Measurements from ENCODE around the gene COX4I2. TPM values are rescaled to one million over a fixed set of nuclear protein-coding genes. Genes with fewer than 3 reads are reported as not detected.

Gene COX4I2
- total and polyA plus RNA-seq, 8 donors = 0.28 to 7.8 (median 0.79) TPM; not detected in 1

- 68 to 69% methylated on average over 4 of the region's 4 CpGs for WGBS, 2 donors
- TF ChIP-seq, protein P1, sequence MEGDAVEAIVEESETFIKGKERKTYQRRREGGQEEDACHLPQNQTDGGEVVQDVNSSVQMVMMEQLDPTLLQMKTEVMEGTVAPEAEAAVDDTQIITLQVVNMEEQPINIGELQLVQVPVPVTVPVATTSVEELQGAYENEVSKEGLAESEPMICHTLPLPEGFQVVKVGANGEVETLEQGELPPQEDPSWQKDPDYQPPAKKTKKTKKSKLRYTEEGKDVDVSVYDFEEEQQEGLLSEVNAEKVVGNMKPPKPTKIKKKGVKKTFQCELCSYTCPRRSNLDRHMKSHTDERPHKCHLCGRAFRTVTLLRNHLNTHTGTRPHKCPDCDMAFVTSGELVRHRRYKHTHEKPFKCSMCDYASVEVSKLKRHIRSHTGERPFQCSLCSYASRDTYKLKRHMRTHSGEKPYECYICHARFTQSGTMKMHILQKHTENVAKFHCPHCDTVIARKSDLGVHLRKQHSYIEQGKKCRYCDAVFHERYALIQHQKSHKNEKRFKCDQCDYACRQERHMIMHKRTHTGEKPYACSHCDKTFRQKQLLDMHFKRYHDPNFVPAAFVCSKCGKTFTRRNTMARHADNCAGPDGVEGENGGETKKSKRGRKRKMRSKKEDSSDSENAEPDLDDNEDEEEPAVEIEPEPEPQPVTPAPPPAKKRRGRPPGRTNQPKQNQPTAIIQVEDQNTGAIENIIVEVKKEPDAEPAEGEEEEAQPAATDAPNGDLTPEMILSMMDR (IDR thresholded peaks at IDR 0.05) = no peak
- DNase-seq (no peak), ATAC-seq (peak in 2 of 4 donors; percentile 9 to 14), FAIRE-seq (no peak)
- Histone ChIP-seq H3K4me1 (peaks cover 9 to 31% (median 11%) of the 10 kb centered on the region in 3 donors), H3K27me3 (no peaks in the 10 kb centered on the region), H3K36me3 (no peaks in the 10 kb centered on the region), H3K4me3 (no peak overlapping the region), H3K27ac (peak overlapping the region in 2 of 4 donors; percentile 31 to 61), H3K9me3 (no peaks in the 10 kb centered on the region)
- intact Hi-C loops (cut with DNase I) = no loop called here
Measured at GRCh38 chr20:31693987-31694661, 56.4 kb downstream of the COX4I2 start.

Small RNA genes lying within 50 kb of the gene (microRNA-seq; reads per million reads assigned to microRNA genes)
- 0 reads per million in 2 donors for gene MIR3193

Other genes starting within 250 kb of the COX4I2 start
- gene DEFB119, start 247.3 kb upstream of the COX4I2 start, total RNA-seq = not detected
- gene DEFB119, start 247.3 kb upstream of the COX4I2 start, polyA plus RNA-seq = not detected
- gene DEFB121, start 231.7 kb upstream of the COX4I2 start, total RNA-seq = not detected
- gene DEFB121, start 231.7 kb upstream of the COX4I2 start, polyA plus RNA-seq = not detected
- gene DEFB123, start 197.3 kb upstream of the COX4I2 start, total RNA-seq = not detected
- gene DEFB123, start 197.3 kb upstream of the COX4I2 start, polyA plus RNA-seq = not detected
- gene DEFB124, start 162.8 kb upstream of the COX4I2 start, total RNA-seq = under 1 TPM in 1 of 6 donors, not detected in 5; 0.32 TPM
- gene DEFB124, start 162.8 kb upstream of the COX4I2 start, polyA plus RNA-seq = not detected
- gene REM1, start 162.6 kb upstream of the COX4I2 start, total RNA-seq = under 1 TPM in 5 of 6 donors, not detected in 1; 0.14 to 0.56 (median 0.26) TPM
- 1 to 10 TPM in 1 of 2 donors, under 1 TPM in 1; 0.87 to 1.7 TPM for gene REM1, start 162.6 kb upstream of the COX4I2 start, polyA plus RNA-seq
- 100 to 1,000 TPM; 139 to 237 (median 184) TPM for gene HM13, start 123.5 kb upstream of the COX4I2 start, total RNA-seq
- gene HM13, start 123.5 kb upstream of the COX4I2 start, polyA plus RNA-seq = 100 to 1,000 TPM; 178 to 286 TPM
- 10 to 100 TPM in 5 of 6 donors, 1 to 10 TPM in 1; 9.5 to 39.3 (median 17.4) TPM for gene ID1, start 32.6 kb upstream of the COX4I2 start, total RNA-seq
- 10 to 100 TPM; 50.9 to 64.7 TPM for gene ID1, start 32.6 kb upstream of the COX4I2 start, polyA plus RNA-seq
- 10 to 100 TPM; 27.3 to 59.8 (median 40.0) TPM for gene BCL2L1, start 85.0 kb downstream of the COX4I2 start, total RNA-seq
- gene BCL2L1, start 85.0 kb downstream of the COX4I2 start, polyA plus RNA-seq = 10 to 100 TPM; 40.8 to 55.5 TPM
- 1 to 10 TPM in 1 of 6 donors, under 1 TPM in 4, not detected in 1; 0.20 to 1.5 (median 0.79) TPM for gene TPX2, start 101.4 kb downstream of the COX4I2 start, total RNA-seq
- gene TPX2, start 101.4 kb downstream of the COX4I2 start, polyA plus RNA-seq = under 1 TPM; 0.04 to 0.12 TPM
- gene MYLK2, start 181.4 kb downstream of the COX4I2 start, total RNA-seq = 10 to 100 TPM in 1 of 6 donors, 1 to 10 TPM in 5; 1.8 to 10.8 (median 3.8) TPM
- 1 to 10 TPM; 3.8 to 4.8 TPM for gene MYLK2, start 181.4 kb downstream of the COX4I2 start, polyA plus RNA-seq
- 1 to 10 TPM in 1 of 6 donors, under 1 TPM in 3, not detected in 2; 0.16 to 1.1 (median 0.53) TPM for gene FOXS1, start 207.7 kb downstream of the COX4I2 start, total RNA-seq
- gene FOXS1, start 207.7 kb downstream of the COX4I2 start, polyA plus RNA-seq = 1 to 10 TPM in 1 of 2 donors, under 1 TPM in 1; 0.91 to 1.7 TPM
- 1 to 10 TPM in 3 of 6 donors, under 1 TPM in 3; 0.35 to 1.6 (median 1.1) TPM for gene DUSP15, start 232.6 kb downstream of the COX4I2 start, total RNA-seq
- gene DUSP15, start 232.6 kb downstream of the COX4I2 start, polyA plus RNA-seq = 1 to 10 TPM; 2.5 to 4.3 TPM
- gene TTLL9, start 232.7 kb downstream of the COX4I2 start, total RNA-seq = under 1 TPM in 5 of 6 donors, not detected in 1; 0.14 to 0.41 (median 0.29) TPM
- gene TTLL9, start 232.7 kb downstream of the COX4I2 start, polyA plus RNA-seq = 1 to 10 TPM in 1 of 2 donors, under 1 TPM in 1; 0.68 to 1.4 TPM